Endodermal cell (in vitro differentiated cells): Measurements from ENCODE around the gene SLC44A1. TPM values are rescaled to one million over a fixed set of nuclear protein-coding genes. Genes with fewer than 3 reads are reported as not detected.

Experiments used
- DNase-seq: peaks from one replicate; pipeline ENCODE4 v3.0.0-alpha.2; 2017
- H3K27ac ChIP-seq: 2 replicates; pipeline ENCODE4 v1.5.1; 2013; ENCODE audit warnings: mild to moderate bottlenecking, low read depth, low read length, moderate library complexity
- H3K27me3 ChIP-seq: 2 replicates; pipeline ENCODE4 v1.6.1; 2013; ENCODE audit warnings: mild to moderate bottlenecking, low read length, moderate library complexity; ENCODE audit not compliant: insufficient read depth, control insufficient read depth, poor library complexity, severe bottlenecking
- H3K36me3 ChIP-seq: 2 replicates; pipeline ENCODE4 v1.7.0; 2013; ENCODE audit warnings: mild to moderate bottlenecking, low read length, moderate library complexity; ENCODE audit not compliant: control insufficient read depth, insufficient read depth
- H3K4me1 ChIP-seq: one replicate; pipeline ENCODE4 v1.7.0; 2013; ENCODE audit warnings: low read length; ENCODE audit not compliant: control insufficient read depth, insufficient read depth
- H3K4me3 ChIP-seq: 2 replicates; pipeline ENCODE4 v1.5.1; 2013; ENCODE audit warnings: mild to moderate bottlenecking, low read length, moderate library complexity
- H3K9ac ChIP-seq: 2 replicates; pipeline ENCODE4 v1.6.1; 2013; ENCODE audit warnings: mild to moderate bottlenecking, low read length, moderate library complexity; ENCODE audit not compliant: poor library complexity, severe bottlenecking; ENCODE audit errors: extremely low read depth
- H3K9me3 ChIP-seq: 2 replicates; pipeline ENCODE4 v1.6.1; 2013; ENCODE audit warnings: mild to moderate bottlenecking, low read length, moderate library complexity; ENCODE audit not compliant: control insufficient read depth
- H3K27ac Mint-ChIP-seq: 2 replicates; pipeline ENCODE4 v1.8.0; 2020; ENCODE audit warnings: mixed read lengths
- H3K27me3 Mint-ChIP-seq: 2 replicates; pipeline ENCODE4 v1.8.0; 2021; ENCODE audit warnings: mild to moderate bottlenecking, mixed read lengths; ENCODE audit not compliant: insufficient read depth
- H3K36me3 Mint-ChIP-seq: 2 replicates; pipeline ENCODE4 v1.8.0; 2020; ENCODE audit warnings: low read depth, mixed read lengths
- H3K4me1 Mint-ChIP-seq: 2 replicates; pipeline ENCODE4 v1.8.0; 2020; ENCODE audit warnings: mixed read lengths
- H3K4me3 Mint-ChIP-seq: 2 replicates; pipeline ENCODE4 v1.8.0; 2020; ENCODE audit warnings: mild to moderate bottlenecking, moderate library complexity, mixed read lengths
- H3K9me3 Mint-ChIP-seq: 2 replicates; pipeline ENCODE4 v1.8.0; 2020; ENCODE audit warnings: mild to moderate bottlenecking, mixed read lengths
- CTCF ChIP-seq: fragments of 200-600 bp; sonication (generic); conservative IDR thresholded peaks from 2 replicates; pipeline ENCODE4 v1.5.0; 2021; ENCODE audit warnings: antibody characterized with exemption, mild to moderate bottlenecking
- WGBS, 2 experiments: methylation state at CpG; one replicate each; pipeline versions ENCODE4 v1.1.5 to v1.1.7; 2013; ENCODE audit warnings: missing lambda C conversion rate in 2 of 2, mixed read lengths in 1 of 2; ENCODE audit not compliant: insufficient coverage in 1 of 2, insufficient read length in 1 of 2; 5-methylcytosine and 5-hydroxymethylcytosine counted together
- total RNA-seq, 2 donors: library from RNA; stranded (reverse); fragmentation: NEBNext Ultra II Directional in 1 of 2; extraction: Animal tissue kit (Norgen Biotek cat#: 25700) in 1 of 2; gene quantifications; 2 replicates in 1 of 2; 3 replicates in 1 of 2; pipeline ENCODE4 v1.2.1, GENCODE V29; 2021

SLC44A1 gene
- total RNA-seq, 2 donors from 2014 or later = 69.7 to 73.4 TPM

GRCh38 chr9:105257809-105258208 lies 13.4 kb downstream of the SLC44A1 start:
- Histone ChIP-seq H3K9ac (no peak overlapping the region), H3K9me3 (no peaks in the 10 kb centered on the region), H3K4me1 (no peaks in the 10 kb centered on the region), H3K4me3 (no peak overlapping the region), H3K36me3 (no peaks in the 10 kb centered on the region), H3K27ac (no peak overlapping the region), H3K27me3 (no peaks in the 10 kb centered on the region)
- WGBS, 2 experiments = 95 to 100% methylated on average over 1 to 2 of the region's 2 CpGs
- no peaks in the 10 kb centered on the region for H3K36me3 Mint-ChIP-seq
- no peak for TF ChIP-seq CTCF
- H3K27me3 Mint-ChIP-seq = no peaks in the 10 kb centered on the region
- H3K4me3 Mint-ChIP-seq = no peak overlapping the region
- DNase-seq = no peak
- H3K9me3 Mint-ChIP-seq = no peaks in the 10 kb centered on the region
- H3K27ac Mint-ChIP-seq = peak overlapping the region; percentile 15
- H3K4me1 Mint-ChIP-seq = peaks cover 16% of the 10 kb centered on the region

GRCh38 chr9:105258225-105258737 lies 13.8 kb downstream of the SLC44A1 start:
- no peak for DNase-seq
- no peak for TF ChIP-seq CTCF
- no peaks in the 10 kb centered on the region for H3K36me3 ChIP-seq
- H3K4me3 ChIP-seq = no peak overlapping the region
- Mint-ChIP-seq H3K27me3 (no peaks in the 10 kb centered on the region), H3K9me3 (no peaks in the 10 kb centered on the region), H3K36me3 (peaks cover 4% of the 10 kb centered on the region), H3K4me3 (no peak overlapping the region), H3K27ac (no peak overlapping the region), H3K4me1 (peaks cover 16% of the 10 kb centered on the region)
- H3K9me3 ChIP-seq = no peaks in the 10 kb centered on the region
- H3K4me1 ChIP-seq = no peaks in the 10 kb centered on the region
- 89 to 100% methylated on average over 3 of the region's 3 CpGs for WGBS, 2 experiments
- H3K27me3 ChIP-seq = no peaks in the 10 kb centered on the region
- H3K9ac ChIP-seq = no peak overlapping the region
- H3K27ac ChIP-seq = no peak overlapping the region

- Mint-ChIP-seq H3K4me1 (peaks cover 13% of the 10 kb centered on the region), H3K36me3 (peaks cover 8% of the 10 kb centered on the region), H3K4me3 (no peak overlapping the region), H3K27me3 (no peaks in the 10 kb centered on the region), H3K27ac (no peak overlapping the region), H3K9me3 (no peaks in the 10 kb centered on the region)
- Histone ChIP-seq H3K4me3 (no peak overlapping the region), H3K9me3 (no peaks in the 10 kb centered on the region), H3K9ac (no peak overlapping the region), H3K27me3 (no peaks in the 10 kb centered on the region), H3K27ac (no peak overlapping the region), H3K36me3 (no peaks in the 10 kb centered on the region), H3K4me1 (no peaks in the 10 kb centered on the region)
- WGBS, 2 experiments = 88 to 100% methylated on average over 1 to 2 of the region's 2 CpGs
- TF ChIP-seq CTCF = no peak
- no peak for DNase-seq
These were observed 14.8 kb downstream of the SLC44A1 start for GRCh38 chr9:105259274-105259673.
